HCT116 (cell line): Measurements from ENCODE around the gene TNNC1. TPM values are rescaled to one million over a fixed set of nuclear protein-coding genes. Genes with fewer than 3 reads are reported as not detected.

Experiments used
- ATAC-seq: fragments of 200-7000 bp; cut with Tn5 transposase; 2 replicates; pipeline ENCODE4 v1.9.1; 2020; ENCODE audit warnings: mild to moderate bottlenecking, moderate library complexity
- BruUV-seq: library from RNA; stranded (reverse); fragments of 400-500 nt; replicated peaks from 2 replicates; lab custom pipeline; 2021; lab: Mats Ljungman, UMichigan
- CTCF ChIA-PET: fragments of 300-600 bp; sonication (Branson Sonifier 250); formaldehyde crosslinking; loops from one replicate; lab custom pipeline; 2021; ENCODE audit warnings: antibody characterized with exemption; lab: Charles Lee
- POLR2A ChIA-PET: fragments of 300-600, 350-600 bp; sonication (Branson Sonifier 250); formaldehyde crosslinking; loops from one replicate; lab custom pipeline; 2021; ENCODE audit warnings: antibody characterized with exemption; lab: Charles Lee
- RAD21 ChIA-PET, 2 experiments: fragments of 300-600 bp; sonication (Branson Sonifier 250); formaldehyde crosslinking; loops; one replicate each; lab custom pipeline; 2023; ENCODE audit warnings: low total read pairs in 2 of 2; ENCODE audit not compliant: uncharacterized antibody in 2 of 2, unreplicated experiment in 2 of 2, low non-redundant PET in 1 of 2; lab: Charles Lee
- DNase-seq: peaks from one replicate; pipeline ENCODE4 v3.0.0-alpha.2; 2010; ENCODE audit warnings: low read depth, low spot score
- H2AFZ ChIP-seq: fragments of 200-600 bp; shearing (Covaris generic), sonication (generic); 2 replicates; pipeline ENCODE4 v1.6.1; 2017; ENCODE audit warnings: low read depth, mixed run types, mixed read lengths, antibody characterized with exemption, low read length; ENCODE audit not compliant: poor library complexity, severe bottlenecking
- H3K27ac ChIP-seq: 2 replicates; pipeline ENCODE4 v1.5.1; 2012; ENCODE audit warnings: low read depth, low read length
- H3K27me3 ChIP-seq: fragments of 200-600 bp; sonication (generic); 2 replicates; pipeline ENCODE4 v1.6.1; 2016; ENCODE audit warnings: mixed run types, low read length, mixed read lengths; ENCODE audit not compliant: insufficient read depth
- H3K36me3 ChIP-seq, 2 experiments: fragments of 200-500 bp in 1 of 2; fragments of 200-600 bp in 1 of 2; sonication (Bioruptor generic) in 1 of 2; sonication (generic) in 1 of 2; 2 replicates each; pipeline versions ENCODE4 v1.5.1 to v1.6.1; 2014 to 2016; ENCODE audit warnings: low read length in 2 of 2, inconsistent platforms in 1 of 2, mixed read lengths in 1 of 2, mixed run types in 1 of 2; ENCODE audit not compliant: insufficient read depth in 2 of 2, control insufficient read depth in 1 of 2
- H3K4me1 ChIP-seq, 2 experiments: fragments of 200-600 bp in 1 of 2; sonication (generic) in 1 of 2; 2 replicates each; pipeline versions ENCODE4 v1.5.1 to v1.6.1; 2012 to 2017; ENCODE audit warnings: low read length in 2 of 2, inconsistent platforms in 1 of 2, mild to moderate bottlenecking in 1 of 2, mixed read lengths in 1 of 2, mixed run types in 1 of 2, moderate library complexity in 1 of 2; ENCODE audit not compliant: insufficient read depth in 2 of 2, control insufficient read depth in 1 of 2
- H3K4me2 ChIP-seq: fragments of 200-600 bp; sonication (generic); 2 replicates; pipeline ENCODE4 v1.6.1; 2017; ENCODE audit warnings: mixed run types, low read length, mixed read lengths
- H3K4me3 ChIP-seq, 2 experiments: fragments of 200-600 bp in 1 of 2; sonication (generic) in 1 of 2; replicated peaks in 1 of 2; 2 replicates each; pipeline ENCODE4 v1.5.1; 2011 to 2016; ENCODE audit warnings: low read length in 2 of 2, control low read depth in 1 of 2, low read depth in 1 of 2, mild to moderate bottlenecking in 1 of 2, mixed read lengths in 1 of 2, mixed run types in 1 of 2
- H3K79me2 ChIP-seq: fragments of 200-600 bp; sonication (generic); 2 replicates; pipeline ENCODE4 v1.6.1; 2017; ENCODE audit warnings: mild to moderate bottlenecking, mixed run types, low read length, moderate library complexity, mixed read lengths; ENCODE audit not compliant: insufficient read depth
- H3K9ac ChIP-seq: fragments of 200-600 bp; sonication (generic); 2 replicates; pipeline ENCODE4 v1.6.1; 2016; ENCODE audit warnings: low read length, mixed read lengths
- H3K9me2 ChIP-seq: fragments of 200-600 bp; sonication (generic), shearing (Covaris generic); 2 replicates; pipeline ENCODE4 v1.6.1; 2017; ENCODE audit warnings: mixed run types, mild to moderate bottlenecking, moderate library complexity; ENCODE audit not compliant: insufficient read depth
- H3K9me3 ChIP-seq, 2 experiments: fragments of 200-500 bp in 1 of 2; fragments of 200-600 bp in 1 of 2; sonication (Bioruptor generic) in 1 of 2; sonication (generic) in 1 of 2; 2 replicates each; pipeline ENCODE4 v1.6.1; 2014 to 2017; ENCODE audit warnings: low read length in 2 of 2, mixed read lengths in 2 of 2, inconsistent platforms in 1 of 2, low read depth in 1 of 2, mild to moderate bottlenecking in 1 of 2, mixed run types in 1 of 2, moderate library complexity in 1 of 2; ENCODE audit not compliant: control insufficient read depth in 1 of 2, insufficient read depth in 1 of 2
- H4K20me1 ChIP-seq: fragments of 200-600 bp; sonication (generic), shearing (Covaris generic); 2 replicates; pipeline ENCODE4 v1.6.1; 2017; ENCODE audit warnings: mixed run types, mild to moderate bottlenecking, moderate library complexity; ENCODE audit not compliant: insufficient read depth
- ATF3 ChIP-seq: IDR thresholded peaks from 2 replicates; pipeline ENCODE4 v1.6.1; 2012
- CTCF ChIP-seq, 3 experiments: fragments of 200-600 bp in 1 of 3; sonication (generic) in 1 of 3; IDR thresholded peaks in 2 of 3; conservative IDR thresholded peaks in 1 of 3; 2 replicates each; pipeline ENCODE4 v1.5.1; 2012 to 2017; ENCODE audit warnings: low read depth in 2 of 3, low read length in 2 of 3, antibody characterized with exemption in 1 of 3, borderline replicate concordance in 1 of 3, control low read depth in 1 of 3, mild to moderate bottlenecking in 1 of 3, mixed read lengths in 1 of 3, mixed run types in 1 of 3, moderate library complexity in 1 of 3; ENCODE audit not compliant: insufficient read depth in 1 of 3
- ELF1 ChIP-seq: IDR thresholded peaks from 2 replicates; pipeline ENCODE4 v1.6.1; 2012; ENCODE audit warnings: low read depth, borderline replicate concordance
- TCF7L2 ChIP-seq: IDR thresholded peaks from 2 replicates; pipeline ENCODE4 v1.7.0; 2011; ENCODE audit warnings: borderline replicate concordance, inconsistent platforms; ENCODE audit not compliant: insufficient read depth, insufficient read length; ENCODE audit errors: extremely low read depth
- YY1 ChIP-seq: IDR thresholded peaks from 2 replicates; pipeline ENCODE4 v1.6.1; 2011; ENCODE audit warnings: low read length, low read depth, moderate library complexity, mild to moderate bottlenecking; ENCODE audit not compliant: insufficient replicate concordance; ENCODE audit errors: extremely low read depth
- intact Hi-C: fragments of 100-400 bp; cut with micrococcal nuclease; formaldehyde crosslinking; loops from 2 replicates; pipeline ENCODE4 v1.10.0; 2022
- total RNA-seq: library from RNA; stranded (reverse); gene quantifications from one replicate; pipeline ENCODE4 v1.2.1, GENCODE V29; 2021; ENCODE audit not compliant: unreplicated experiment

Gene TNNC1
- total RNA-seq, 1 experiment from 2014 or later = 2.2 TPM

GRCh38 chr3:52446631-52447511 is 7.0 kb downstream of the TNNC1 start:
- CTCF ChIA-PET = interaction anchor here (0.8 to 2.0 kb wide), 6 partner anchors 15 to 107 kb away, joined by 3 to 13 read pairs (median 4); no protein-coding TSS in a partner anchor
- Histone ChIP-seq H3K27me3 (no peaks in the 10 kb centered on the region), H3K4me3 (no peak overlapping the region), H3K9me2 (no peaks in the 10 kb centered on the region), H4K20me1 (no peaks in the 10 kb centered on the region), H3K4me2 (no peak overlapping the region), H3K36me3 (no peaks in the 10 kb centered on the region)
- peak; percentile 67 for DNase-seq
- TF ChIP-seq CTCF (IDR thresholded peaks at IDR 0.05 in 2 of 3, conservative IDR thresholded peaks at IDR 0.05 in 1 of 3; ENCODE audit: borderline replicate concordance in 1 of 3, insufficient read depth in 1 of 3, low read depth in 2 of 3, low read length in 2 of 3) (peak in 2 of 3 experiments; percentile 99 to 100; a peak in 4 of 6 replicates), ELF1 (no peak), YY1 (peak; percentile 5), TCF7L2 (peak; percentile 20), ATF3 (no peak)
- TF ChIP-seq, all 23 proteins: peak for 3
- no peak overlapping the region for H2AFZ ChIP-seq
- no peak overlapping the region for H3K27ac ChIP-seq
- peak; percentile 63 for ATAC-seq
- POLR2A ChIA-PET = no interaction called here
- no TSS peak for BruUV-seq
- intact Hi-C loops = loop anchor here (1.0 to 5.0 kb wide), 3 partner anchors 19 to 155 kb away; no protein-coding TSS in a partner anchor
- H3K9ac ChIP-seq = no peak overlapping the region
- RAD21 ChIA-PET = interaction anchor here in 1 of 2 experiments (0.8 to 1.0 kb wide), 2 partner anchors 35 to 221 kb away, joined by 3 read pairs; partner anchors contain the start of gene TLR9
- H3K79me2 ChIP-seq = no peaks in the 10 kb centered on the region
- no peaks in the 10 kb centered on the region for H3K9me3 ChIP-seq
- peaks cover 16 to 37% of the 10 kb centered on the region in 2 experiments for H3K4me1 ChIP-seq
